Measurements from ENCODE around the gene PRDM7.

GRCh38 chr16:90044111-90044551, 33.0 kb downstream of the PRDM7 start:
- TF ChIP-seq EZH2 (IDR thresholded peaks at IDR 0.05; ENCODE audit: borderline replicate concordance, insufficient read depth, low read length, poor library complexity, severe bottlenecking) (no peak), POLR2AphosphoS5 (IDR thresholded peaks at IDR 0.05) (no peak), EP300 (conservative IDR thresholded peaks at IDR 0.05; ENCODE audit: poor library complexity, severe bottlenecking) (no peak), MXI1 (conservative IDR thresholded peaks at IDR 0.05; ENCODE audit: poor library complexity, severe bottlenecking) (no peak), TAF1 (IDR thresholded peaks at IDR 0.05; ENCODE audit: low read depth) (no peak), SMC3 (conservative IDR thresholded peaks at IDR 0.05; ENCODE audit: poor library complexity) (no peak)
- TF ChIP-seq, protein P1, sequence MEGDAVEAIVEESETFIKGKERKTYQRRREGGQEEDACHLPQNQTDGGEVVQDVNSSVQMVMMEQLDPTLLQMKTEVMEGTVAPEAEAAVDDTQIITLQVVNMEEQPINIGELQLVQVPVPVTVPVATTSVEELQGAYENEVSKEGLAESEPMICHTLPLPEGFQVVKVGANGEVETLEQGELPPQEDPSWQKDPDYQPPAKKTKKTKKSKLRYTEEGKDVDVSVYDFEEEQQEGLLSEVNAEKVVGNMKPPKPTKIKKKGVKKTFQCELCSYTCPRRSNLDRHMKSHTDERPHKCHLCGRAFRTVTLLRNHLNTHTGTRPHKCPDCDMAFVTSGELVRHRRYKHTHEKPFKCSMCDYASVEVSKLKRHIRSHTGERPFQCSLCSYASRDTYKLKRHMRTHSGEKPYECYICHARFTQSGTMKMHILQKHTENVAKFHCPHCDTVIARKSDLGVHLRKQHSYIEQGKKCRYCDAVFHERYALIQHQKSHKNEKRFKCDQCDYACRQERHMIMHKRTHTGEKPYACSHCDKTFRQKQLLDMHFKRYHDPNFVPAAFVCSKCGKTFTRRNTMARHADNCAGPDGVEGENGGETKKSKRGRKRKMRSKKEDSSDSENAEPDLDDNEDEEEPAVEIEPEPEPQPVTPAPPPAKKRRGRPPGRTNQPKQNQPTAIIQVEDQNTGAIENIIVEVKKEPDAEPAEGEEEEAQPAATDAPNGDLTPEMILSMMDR (IDR thresholded peaks at IDR 0.05; ENCODE audit: poor library complexity, severe bottlenecking): no peak

Measured in neural cell (in vitro differentiated cells).